NCI-H146 treated with DMSO at 0.1 percent for 48 hours (cell line): ENCODE data around the gene TIAL1.
"Not testable (repeated sequence)": the region's sequence is repeated elsewhere in the genome, so short reads cannot be mapped to it uniquely, and the experiment has no call there.

Experiments
- DNase-seq: peaks from one replicate; lab custom pipeline; 2025; ENCODE audit not compliant: unreplicated experiment; lab: John Stamatoyannopoulos, UW

The TIAL1 gene

GRCh38 chr10:119532251-119532650 lies 64.5 kb downstream of the TIAL1 start:
- DNase-seq, result not testable (repeated sequence)

GRCh38 chr10:119531067-119531466 lies 65.7 kb downstream of the TIAL1 start:
- DNase-seq, result no peak

GRCh38 chr10:119528663-119529237 lies 68.0 kb downstream of the TIAL1 start:
- not testable (repeated sequence) for DNase-seq

- no peak for DNase-seq
These were observed 69.9 kb downstream of the TIAL1 start for GRCh38 chr10:119526621-119527592.

GRCh38 chr10:119526149-119526548 lies 70.6 kb downstream of the TIAL1 start:
- no peak for DNase-seq

GRCh38 chr10:119525116-119525515 lies 71.6 kb downstream of the TIAL1 start:
- no peak for DNase-seq

GRCh38 chr10:119524720-119525070 lies 72.1 kb downstream of the TIAL1 start:
- DNase-seq, result no peak

GRCh38 chr10:119523895-119524719 lies 72.7 kb downstream of the TIAL1 start:
- no peak for DNase-seq
